ENCODE measurements around the gene IGFL2. TPM values are rescaled to one million over a fixed set of nuclear protein-coding genes. Genes with fewer than 3 reads are reported as not detected.
"Not testable (repeated sequence)": the region's sequence is repeated elsewhere in the genome, so short reads cannot be mapped to it uniquely, and the experiment has no call there.

Gene IGFL2
- total and polyA plus RNA-seq, 4 donors, result 0.08 TPM; not detected in 3

DNA sequence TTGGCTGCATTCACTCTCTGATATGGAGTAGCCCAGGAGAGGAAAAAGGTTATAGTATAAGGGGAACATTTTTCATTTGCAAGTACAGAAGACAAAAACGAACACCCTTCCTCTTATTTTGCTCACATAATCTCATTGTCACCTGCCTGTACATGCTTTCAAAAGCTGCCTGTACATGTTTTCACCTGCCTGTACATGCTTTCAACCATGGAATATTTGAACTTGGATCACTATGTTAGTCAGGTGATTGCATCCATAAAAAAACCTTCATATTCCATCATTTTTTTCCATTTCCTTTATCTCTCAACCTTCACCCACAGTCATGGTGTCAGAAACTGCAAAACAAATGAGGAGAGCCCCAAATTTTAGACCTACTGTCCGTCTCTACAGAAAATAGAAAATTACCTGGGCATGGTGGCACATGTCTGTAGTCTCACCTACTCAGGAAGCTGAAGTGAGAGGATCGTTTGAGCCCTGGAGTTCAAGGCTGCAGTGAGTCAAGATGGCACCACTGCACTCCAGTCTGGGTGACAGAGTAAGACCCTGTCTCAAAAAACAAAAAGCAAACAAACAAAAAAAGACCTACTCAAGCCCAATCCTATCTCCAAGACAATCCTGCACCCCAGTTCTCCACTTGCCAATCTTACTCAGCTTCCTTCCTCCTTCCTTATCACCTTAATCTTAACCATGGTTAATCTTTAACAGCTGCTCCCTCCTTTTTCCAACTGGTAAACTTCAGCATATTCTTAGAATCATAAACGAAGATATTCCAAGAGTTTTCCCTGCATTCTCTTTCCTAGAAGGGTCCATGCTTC, 11.6 kb downstream of the IGFL2 start:
- H3K9me3 ChIP-seq (ENCODE audit: control insufficient read depth in 4 of 4, low read length in 3 of 4), result peaks cover 1 to 7% (median 2%) of the 10 kb centered on the region in 4 donors
- H3K36me3 ChIP-seq (ENCODE audit: control insufficient read depth in 4 of 4, insufficient read depth in 3 of 4, low read depth in 1 of 4, low read length in 3 of 4), result no peaks in the 10 kb centered on the region
- no peak for DNase-seq (ENCODE audit: low spot score)
- H3K4me3 ChIP-seq (ENCODE audit: low read depth in 1 of 3, low read length in 3 of 3), result no peak overlapping the region
- TF ChIP-seq RXRA (IDR thresholded peaks at IDR 0.05) (no peak), NR2F2 (IDR thresholded peaks at IDR 0.05) (no peak), FOXA1 (IDR thresholded peaks at IDR 0.05) (no peak), ZBTB33 (IDR thresholded peaks at IDR 0.05) (no peak), GABPA (IDR thresholded peaks at IDR 0.05 in 1 of 2, conservative IDR thresholded peaks at IDR 0.05 in 1 of 2) (no peak), RAD21 (IDR thresholded peaks at IDR 0.05) (no peak), HNF4G (IDR thresholded peaks at IDR 0.05) (no peak)
- TF ChIP-seq, protein P1, sequence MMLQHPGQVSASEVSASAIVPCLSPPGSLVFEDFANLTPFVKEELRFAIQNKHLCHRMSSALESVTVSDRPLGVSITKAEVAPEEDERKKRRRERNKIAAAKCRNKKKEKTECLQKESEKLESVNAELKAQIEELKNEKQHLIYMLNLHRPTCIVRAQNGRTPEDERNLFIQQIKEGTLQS (IDR thresholded peaks at IDR 0.05), result no peak
- H3K9ac ChIP-seq (ENCODE audit: low read depth in 1 of 2, low read length in 2 of 2), result no peak overlapping the region
- no peaks in the 10 kb centered on the region for H3K27me3 ChIP-seq (ENCODE audit: control insufficient read depth in 4 of 4, insufficient read depth in 4 of 4, low read length in 3 of 4)
- WGBS, result 46% methylated on average over 4 of the region's 4 CpGs
- H3K27ac ChIP-seq (ENCODE audit: low read depth in 1 of 2, low read length in 2 of 2), result no peak overlapping the region
- no peaks in the 10 kb centered on the region for H3K4me1 ChIP-seq (ENCODE audit: control insufficient read depth in 4 of 4, insufficient read depth in 4 of 4, low read length in 3 of 4)

DNA sequence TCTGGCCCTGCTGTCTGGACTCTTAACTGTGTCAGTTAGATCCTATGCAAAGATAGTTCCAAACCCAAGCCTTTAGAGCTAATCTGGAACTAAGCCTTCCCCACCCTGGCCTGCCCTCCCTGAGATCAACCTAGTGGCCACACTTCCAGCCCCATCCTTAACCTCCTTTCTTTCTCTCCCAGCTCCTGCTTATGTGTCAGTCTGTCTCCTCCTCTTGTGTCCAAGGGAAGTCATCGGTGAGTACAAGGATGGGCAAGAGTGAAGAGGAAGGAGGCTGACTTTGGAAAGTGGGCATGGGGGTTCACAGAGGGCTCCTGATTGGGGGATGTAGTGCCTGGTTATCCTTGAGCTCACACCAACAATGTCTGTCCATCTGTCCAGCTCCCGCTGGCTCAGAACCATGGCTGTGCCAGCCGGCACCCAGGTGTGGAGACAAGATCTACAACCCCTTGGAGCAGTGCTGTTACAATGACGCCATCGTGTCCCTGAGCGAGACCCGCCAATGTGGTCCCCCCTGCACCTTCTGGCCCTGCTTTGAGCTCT, 12.3 kb downstream of the IGFL2 start:
- Histone ChIP-seq H3K4me3 (ENCODE audit: low read depth in 1 of 3, low read length in 3 of 3) (no peak overlapping the region), H3K9ac (ENCODE audit: low read depth in 1 of 2, low read length in 2 of 2) (no peak overlapping the region), H3K4me1 (ENCODE audit: control insufficient read depth in 4 of 4, insufficient read depth in 4 of 4, low read length in 3 of 4) (no peaks in the 10 kb centered on the region), H3K9me3 (ENCODE audit: control insufficient read depth in 4 of 4, low read length in 3 of 4) (peaks cover 1 to 7% (median 2%) of the 10 kb centered on the region in 4 donors), H3K27ac (ENCODE audit: low read depth in 1 of 2, low read length in 2 of 2) (no peak overlapping the region), H3K27me3 (ENCODE audit: control insufficient read depth in 4 of 4, insufficient read depth in 4 of 4, low read length in 3 of 4) (no peaks in the 10 kb centered on the region), H3K36me3 (ENCODE audit: control insufficient read depth in 4 of 4, insufficient read depth in 3 of 4, low read depth in 1 of 4, low read length in 3 of 4) (no peaks in the 10 kb centered on the region)
- TF ChIP-seq RXRA (IDR thresholded peaks at IDR 0.05) (no peak), TAF1 (conservative IDR thresholded peaks at IDR 0.05) (no peak), CTCF (IDR thresholded peaks at IDR 0.05; ENCODE audit: low read depth, low read length, missing input control) (no peak), HNF4A (conservative IDR thresholded peaks at IDR 0.05) (no peak), FOXA1 (IDR thresholded peaks at IDR 0.05) (no peak), ZBTB33 (IDR thresholded peaks at IDR 0.05) (no peak), GABPA (IDR thresholded peaks at IDR 0.05 in 1 of 2, conservative IDR thresholded peaks at IDR 0.05 in 1 of 2) (no peak)
- DNase-seq (ENCODE audit: low spot score), result no peak
- WGBS, result 90% methylated on average over 7 of the region's 7 CpGs

- H3K9me3 ChIP-seq (ENCODE audit: control insufficient read depth in 4 of 4, low read length in 3 of 4); DNase-seq (ENCODE audit: low spot score); H3K36me3 ChIP-seq (ENCODE audit: control insufficient read depth in 4 of 4, insufficient read depth in 3 of 4, low read depth in 1 of 4, low read length in 3 of 4); H3K4me3 ChIP-seq (ENCODE audit: low read depth in 1 of 3, low read length in 3 of 3); H3K9ac ChIP-seq (ENCODE audit: low read depth in 1 of 2, low read length in 2 of 2); H3K4me1 ChIP-seq (ENCODE audit: control insufficient read depth in 4 of 4, insufficient read depth in 4 of 4, low read length in 3 of 4); H3K27me3 ChIP-seq (ENCODE audit: control insufficient read depth in 4 of 4, insufficient read depth in 4 of 4, low read length in 3 of 4); H3K27ac ChIP-seq (ENCODE audit: low read depth in 1 of 2, low read length in 2 of 2): not testable (repeated sequence)
- 42% methylated on average over 2 of the region's 2 CpGs for whole genome bisulfite sequencing
Measured at GRCh38 chr19:46161642-46162257, 13.7 kb downstream of the IGFL2 start.
